Astrocyte of the spinal cord (primary cell): Measurements from ENCODE around the gene STPG1.

Experiments
- DNase-seq: peaks from one replicate; pipeline ENCODE4 v3.0.0; 2011; ENCODE audit warnings: low read depth, low spot score
- H3K4me3 ChIP-seq: 2 replicates; pipeline ENCODE4 v1.5.1; 2011; ENCODE audit warnings: low read depth, mild to moderate bottlenecking, low read length, moderate library complexity
- CTCF ChIP-seq: IDR thresholded peaks from 2 replicates; pipeline ENCODE4 v1.5.1; 2012; ENCODE audit warnings: low read depth, mild to moderate bottlenecking, low read length, inconsistent platforms
- in situ Hi-C: cut with HindIII; loops from 2 replicates; pipeline ENCODE4 v1.10.0; 2017; ENCODE audit warnings: low sequenced_read_pairs

Gene STPG1

GRCh38 chr1:24391882-24392603 lies 21.5 kb downstream of the STPG1 start:
- in situ Hi-C loops = loop anchor here (10.0 kb wide), 1 partner anchor 197 kb away; no protein-coding TSS in a partner anchor
- H3K4me3 ChIP-seq = no peak overlapping the region
- peak; percentile 89 for TF ChIP-seq CTCF
- DNase-seq = peak; percentile 53

DNA sequence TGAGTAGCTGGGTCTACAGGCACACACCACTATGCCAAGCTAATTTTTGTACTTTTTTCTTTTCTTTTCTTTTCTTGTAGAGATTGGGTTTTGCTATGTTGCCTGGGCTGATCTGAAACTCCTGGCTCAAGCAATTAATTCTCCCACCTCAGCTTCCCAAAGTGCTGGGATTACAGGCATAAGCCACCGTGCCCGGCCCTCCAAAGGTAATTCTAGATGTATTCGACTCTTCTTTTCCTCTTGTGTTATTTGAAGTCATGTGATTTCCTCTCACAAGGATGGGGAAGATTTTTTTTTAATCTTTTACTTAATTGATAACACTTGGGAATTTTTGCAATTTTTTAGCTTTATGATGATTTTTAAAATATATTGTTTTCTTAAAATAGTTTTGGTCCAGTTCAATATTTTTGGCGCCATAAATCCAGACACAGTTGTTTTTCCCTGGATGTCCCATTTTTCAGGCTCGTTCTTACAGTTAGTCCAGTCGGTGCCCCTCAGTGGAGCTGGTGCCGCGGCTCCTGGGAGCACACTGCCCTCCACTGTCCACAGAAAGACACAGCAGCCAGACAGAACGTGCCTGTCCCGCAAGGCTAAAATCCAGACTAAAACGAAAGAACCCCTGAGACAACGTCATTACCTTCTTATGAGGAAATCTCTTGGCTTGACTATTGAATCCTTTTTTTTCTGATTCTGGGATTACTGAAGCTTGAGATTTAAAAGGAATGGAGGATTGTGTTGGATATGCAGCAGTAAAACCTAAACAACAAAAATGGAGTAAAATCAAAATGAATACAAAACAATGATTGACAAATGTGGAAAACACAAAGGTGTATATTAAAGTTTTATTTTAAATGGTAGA lies 22.4 kb downstream of the STPG1 start:
- peak; percentile 97 for TF ChIP-seq CTCF
- in situ Hi-C loops = loop anchor here (10.0 kb wide), 1 partner anchor 196 kb away; no protein-coding TSS in a partner anchor
- no peak overlapping the region for H3K4me3 ChIP-seq
- DNase-seq = peak; percentile 86

DNA sequence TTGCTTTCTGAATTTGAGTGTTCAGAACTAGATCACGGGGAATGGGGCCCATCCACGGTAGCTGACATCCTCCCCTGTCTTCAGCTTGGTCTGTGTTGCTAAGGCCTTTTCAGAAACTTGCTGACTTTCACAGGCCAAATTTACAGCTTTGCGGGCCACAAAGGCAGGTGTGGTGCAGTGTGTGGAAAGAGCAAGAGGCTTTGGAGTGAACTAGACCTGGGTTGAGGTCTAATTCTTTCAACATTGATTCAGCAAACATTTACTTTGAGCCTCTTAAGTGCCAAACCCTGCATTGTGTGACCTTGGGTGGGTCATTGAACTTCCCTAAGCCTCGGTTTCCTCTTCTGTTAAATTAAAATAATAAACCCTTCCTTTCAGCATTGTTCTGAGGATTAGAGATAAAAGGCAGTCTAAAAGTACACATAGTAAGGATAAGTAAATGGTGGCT lies 24.3 kb downstream of the STPG1 start:
- no peak overlapping the region for H3K4me3 ChIP-seq
- in situ Hi-C loops = no loop called here
- no peak for DNase-seq
- no peak for TF ChIP-seq CTCF

DNA sequence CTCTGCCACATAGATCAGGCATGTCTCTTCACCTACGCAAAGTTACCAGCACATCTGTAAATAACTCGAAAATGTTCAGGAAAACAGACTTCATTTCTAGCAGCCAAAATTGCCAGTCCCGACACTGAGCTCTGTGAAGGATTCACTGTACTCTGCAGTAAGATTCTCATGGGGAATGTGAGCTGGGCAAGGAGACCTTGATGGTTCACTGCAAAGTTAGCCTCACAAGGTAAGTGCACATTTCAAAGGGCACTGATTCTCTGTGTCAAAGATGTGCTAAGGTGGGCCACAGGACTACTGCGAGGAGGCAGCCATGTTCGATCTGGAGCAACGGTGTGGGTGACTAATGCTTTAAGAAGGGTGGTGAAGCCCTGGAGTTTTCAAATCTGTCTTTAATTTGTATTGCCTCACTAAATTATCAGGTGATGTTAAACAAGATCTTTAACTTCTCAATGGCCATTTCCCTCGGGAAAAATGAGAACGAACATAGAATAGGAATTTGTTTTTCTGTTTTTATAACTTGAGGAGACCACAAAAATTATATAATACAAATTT lies 25.2 kb downstream of the STPG1 start:
- DNase-seq = no peak
- no peak for TF ChIP-seq CTCF
- no peak overlapping the region for H3K4me3 ChIP-seq
- in situ Hi-C loops = no loop called here

DNA sequence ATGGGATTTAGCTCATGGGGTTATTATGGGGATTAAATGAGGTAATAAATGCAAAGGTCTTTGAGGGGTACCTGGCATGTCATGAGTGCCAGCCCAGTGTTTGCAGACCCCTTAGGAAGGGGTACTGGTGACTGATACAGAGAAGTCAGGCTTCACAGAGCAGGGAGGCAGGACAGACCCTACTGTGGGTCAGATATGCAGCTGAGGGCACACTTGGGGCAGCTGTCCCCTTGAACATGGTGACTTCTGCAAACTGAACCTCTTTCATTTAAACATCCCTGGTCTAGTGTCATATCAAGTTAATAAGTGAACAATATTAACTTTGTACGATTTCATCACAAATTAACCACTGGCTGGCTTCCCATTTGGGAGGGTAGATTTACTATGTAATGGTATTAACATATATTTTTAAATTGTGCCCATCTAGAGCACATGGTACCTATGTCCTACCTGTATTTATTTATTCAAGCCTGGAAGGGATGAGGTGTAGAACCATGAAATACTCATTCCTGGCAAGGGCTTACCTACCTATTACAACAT lies 25.9 kb downstream of the STPG1 start:
- TF ChIP-seq CTCF = no peak
- no peak for DNase-seq
- in situ Hi-C loops = no loop called here
- H3K4me3 ChIP-seq = no peak overlapping the region

DNA sequence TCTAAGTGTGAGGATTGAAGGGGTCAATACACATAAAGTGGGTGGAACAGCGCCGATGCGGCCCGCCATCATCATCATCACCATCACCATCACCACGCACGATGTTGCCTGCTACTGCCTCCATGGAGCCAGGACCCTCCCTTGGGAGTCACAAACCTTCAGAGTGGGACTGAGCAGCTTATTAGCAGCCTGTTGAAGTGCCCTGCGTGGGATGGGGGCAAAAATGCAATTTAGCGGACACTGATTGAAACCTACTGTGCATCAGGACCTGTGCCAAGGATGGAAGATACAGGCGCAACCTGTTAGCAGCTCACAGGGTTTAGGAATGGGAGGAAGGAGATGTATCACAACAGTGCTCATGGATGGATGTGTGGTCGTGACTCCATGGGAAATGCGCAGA lies 26.7 kb downstream of the STPG1 start:
- in situ Hi-C loops = no loop called here
- no peak for TF ChIP-seq CTCF
- no peak overlapping the region for H3K4me3 ChIP-seq
- no peak for DNase-seq
